GM12878 (cell line): ENCODE data around the gene ZNF322.
"Not testable (repeated sequence)": the region's sequence is repeated elsewhere in the genome, so short reads cannot be mapped to it uniquely, and the experiment has no call there.

Experiments used
- POLR2A ChIP-seq: IDR thresholded peaks from 2 replicates; pipeline ENCODE4 v1.6.1; 2011; ENCODE audit warnings: low read depth, mild to moderate bottlenecking, low read length
- POLR2AphosphoS5 ChIP-seq: IDR thresholded peaks from 2 replicates; pipeline ENCODE4 v1.6.1; 2011; ENCODE audit warnings: mild to moderate bottlenecking, low read length, inconsistent platforms
- SP1 ChIP-seq: IDR thresholded peaks from one replicate; pipeline ENCODE4 v1.6.1; 2011; ENCODE audit warnings: low read depth, low read length
- ZNF274 ChIP-seq: IDR thresholded peaks from one replicate; pipeline ENCODE4 v1.8.0; 2011; ENCODE audit not compliant: insufficient read length, insufficient read depth

GRCh38 chr6:26705780-26706179 lies 46.2 kb upstream of the ZNF322 start:
- not testable (repeated sequence) for TF ChIP-seq POLR2A, POLR2AphosphoS5, ZNF274, SP1
